BLaER1 (cell line): Measurements from ENCODE around the gene DAPK3.
"Not testable (repeated sequence)": the region's sequence is repeated elsewhere in the genome, so short reads cannot be mapped to it uniquely, and the experiment has no call there.

Experiments used
- H3K27ac ChIP-seq: shearing (Covaris generic); formaldehyde crosslinking; 2 replicates; pipeline ENCODE4 v1.8.1; 2022
- H3K27me3 ChIP-seq: shearing (Covaris generic); formaldehyde crosslinking; 2 replicates; pipeline ENCODE4 v1.8.1; 2022
- H3K36me3 ChIP-seq: shearing (Covaris generic); formaldehyde crosslinking; 2 replicates; pipeline ENCODE4 v1.8.1; 2022
- H3K4me1 ChIP-seq: shearing (Covaris generic); formaldehyde crosslinking; 2 replicates; pipeline ENCODE4 v1.8.1; 2022
- H3K4me2 ChIP-seq: shearing (Covaris generic); formaldehyde crosslinking; 2 replicates; pipeline ENCODE4 v1.8.1; 2022
- H3K4me3 ChIP-seq: shearing (Covaris generic); formaldehyde crosslinking; 2 replicates; pipeline ENCODE4 v1.8.1; 2022
- H3K9ac ChIP-seq: shearing (Covaris generic); formaldehyde crosslinking; 2 replicates; pipeline ENCODE4 v1.8.1; 2022
- H3K9me3 ChIP-seq: shearing (Covaris generic); formaldehyde crosslinking; 2 replicates; pipeline ENCODE4 v1.8.1; 2022
- H4K20me1 ChIP-seq: shearing (Covaris generic); formaldehyde crosslinking; 2 replicates; pipeline ENCODE4 v1.8.1; 2022
- Cebpa-rat ChIP-seq: shearing (Covaris generic); IDR thresholded peaks from 2 replicates; pipeline ENCODE4 v1.8.1; 2022

DAPK3 gene

GRCh38 chr19:4013886-4014540 is 43.1 kb upstream of the DAPK3 start:
- H3K9me3 ChIP-seq, result no peaks in the 10 kb centered on the region
- no peak overlapping the region for H3K27ac ChIP-seq
- no peak overlapping the region for H3K4me3 ChIP-seq
- no peak for TF ChIP-seq Cebpa-rat
- peaks cover 98% of the 10 kb centered on the region for H4K20me1 ChIP-seq
- H3K4me1 ChIP-seq, result peaks cover 46% of the 10 kb centered on the region
- H3K9ac ChIP-seq, result no peak overlapping the region
- H3K4me2 ChIP-seq, result 0 out of 2 replicates have a peak overlapping the region, but pooled peaks have one; percentile 61
- H3K27me3 ChIP-seq, result no peaks in the 10 kb centered on the region
- peaks cover 93% of the 10 kb centered on the region for H3K36me3 ChIP-seq

DNA sequence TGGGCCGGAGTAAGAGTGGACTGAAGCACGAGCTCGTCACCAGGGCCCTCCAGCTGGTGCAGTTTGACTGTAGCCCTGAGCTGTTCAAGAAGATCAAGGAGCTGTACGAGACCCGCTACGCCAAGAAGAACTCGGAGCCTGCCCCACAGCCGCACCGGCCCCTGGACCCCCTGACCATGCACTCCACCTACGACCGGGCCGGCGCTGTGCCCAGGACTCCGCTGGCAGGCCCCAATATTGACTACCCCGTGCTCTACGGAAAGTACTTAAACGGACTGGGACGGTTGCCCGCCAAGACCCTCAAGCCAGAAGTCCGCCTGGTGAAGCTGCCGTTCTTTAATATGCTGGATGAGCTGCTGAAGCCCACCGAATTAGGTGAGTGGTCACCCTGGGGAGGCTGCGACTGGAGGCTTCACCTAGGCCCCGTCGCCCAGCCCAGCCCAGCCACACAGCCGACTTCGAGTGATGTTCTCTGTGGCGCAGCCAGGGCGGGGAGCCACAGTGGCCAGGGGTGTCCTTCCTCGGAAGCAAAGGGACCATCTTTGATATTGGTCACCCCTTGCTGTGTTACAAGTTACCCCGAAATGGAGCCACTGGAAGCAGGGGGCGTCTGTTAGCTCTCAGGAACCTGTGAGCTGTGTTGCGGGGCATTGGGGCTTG is 42.2 kb upstream of the DAPK3 start:
- Histone ChIP-seq H3K4me2 (no peak overlapping the region), H3K27me3 (no peaks in the 10 kb centered on the region), H3K4me3 (no peak overlapping the region), H3K27ac (no peak overlapping the region), H3K36me3 (peaks cover 84% of the 10 kb centered on the region), H3K9me3 (no peaks in the 10 kb centered on the region), H3K9ac (no peak overlapping the region), H3K4me1 (peaks cover 45% of the 10 kb centered on the region), H4K20me1 (peaks cover 98% of the 10 kb centered on the region)
- TF ChIP-seq Cebpa-rat, result no peak

DNA sequence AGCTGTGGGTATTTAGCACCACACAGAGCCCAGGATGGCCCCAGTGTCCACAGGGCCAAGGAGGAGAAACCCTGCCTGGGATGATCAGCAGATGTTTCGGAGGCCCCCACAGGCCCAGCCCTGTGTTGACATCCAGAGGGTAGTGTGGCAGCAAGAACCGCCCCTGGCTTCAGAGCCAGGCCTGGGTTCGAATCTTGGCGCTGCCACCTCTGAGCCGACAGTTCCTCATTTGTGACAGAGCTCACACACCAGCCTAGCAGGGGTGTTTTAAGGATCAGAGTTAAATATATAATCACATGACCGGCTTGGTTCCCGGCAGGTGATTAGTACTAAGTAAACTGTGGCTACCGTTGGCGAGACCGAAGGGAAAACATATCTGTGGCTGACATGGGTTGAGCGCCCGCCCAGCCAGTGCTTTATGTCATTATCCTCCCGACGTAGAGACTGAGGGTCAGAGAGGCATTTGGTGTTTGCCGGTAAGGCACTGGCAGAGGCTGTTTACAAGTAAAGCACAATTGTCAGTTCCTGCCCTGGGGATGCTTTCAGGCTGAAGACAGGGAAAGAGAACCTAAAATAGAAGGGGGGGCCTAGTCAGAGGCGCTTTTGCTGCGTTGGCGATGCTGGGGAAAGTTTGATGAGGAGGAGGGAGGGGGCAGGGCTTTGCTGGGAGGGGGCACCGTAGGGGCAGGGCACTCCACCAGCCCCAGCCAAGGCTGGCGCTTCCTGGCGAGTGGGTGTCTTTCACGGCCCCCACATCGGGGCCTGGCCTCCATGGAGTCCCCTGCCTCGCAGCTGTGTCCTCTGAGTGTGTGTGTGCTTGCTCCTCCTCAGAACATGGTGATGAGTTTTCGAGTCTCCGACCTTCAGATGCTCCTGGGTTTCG is 41.4 kb upstream of the DAPK3 start:
- Histone ChIP-seq H3K27ac (no peak overlapping the region), H3K4me3 (no peak overlapping the region), H3K4me2 (no peak overlapping the region), H3K27me3 (no peaks in the 10 kb centered on the region), H4K20me1 (peaks cover 92% of the 10 kb centered on the region), H3K36me3 (peaks cover 76% of the 10 kb centered on the region), H3K4me1 (peaks cover 44% of the 10 kb centered on the region), H3K9ac (no peak overlapping the region), H3K9me3 (no peaks in the 10 kb centered on the region)
- no peak for TF ChIP-seq Cebpa-rat

- Histone ChIP-seq H3K4me1 (peaks cover 48% of the 10 kb centered on the region), H3K36me3 (peaks cover 67% of the 10 kb centered on the region), H3K9ac (peak overlapping the region; percentile 84; the same call in 1 of the 2 replicates), H4K20me1 (peaks cover 83% of the 10 kb centered on the region)
- H3K27me3 ChIP-seq, H3K4me3 ChIP-seq, H3K9me3 ChIP-seq, H3K4me2 ChIP-seq, H3K27ac ChIP-seq: not testable (repeated sequence)
These were observed 40.5 kb upstream of the DAPK3 start for GRCh38 chr19:4011430-4011829.

DNA sequence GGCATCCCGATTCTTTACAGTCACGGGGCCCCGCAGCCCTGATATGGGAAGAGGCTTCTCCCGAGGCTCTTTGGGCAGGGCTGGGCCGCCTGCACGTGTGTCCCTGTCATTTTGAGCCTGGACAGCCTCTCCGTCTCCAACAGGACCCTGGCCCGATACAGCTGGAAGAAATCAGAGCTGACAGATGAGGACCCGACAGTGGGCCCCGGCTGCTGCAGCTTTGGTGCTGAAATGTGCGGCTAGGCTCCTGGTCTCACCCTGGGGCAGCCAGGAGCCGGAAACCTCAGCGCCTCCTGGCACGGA is 39.9 kb upstream of the DAPK3 start:
- Histone ChIP-seq H3K9ac (peak overlapping the region; percentile 84; the same call in 1 of the 2 replicates), H3K4me3 (no peak overlapping the region), H3K4me2 (no peak overlapping the region), H3K4me1 (peaks cover 54% of the 10 kb centered on the region), H3K27me3 (no peaks in the 10 kb centered on the region), H3K9me3 (no peaks in the 10 kb centered on the region), H4K20me1 (peaks cover 77% of the 10 kb centered on the region), H3K27ac (no peak overlapping the region), H3K36me3 (peaks cover 60% of the 10 kb centered on the region)
- no peak for TF ChIP-seq Cebpa-rat

DNA sequence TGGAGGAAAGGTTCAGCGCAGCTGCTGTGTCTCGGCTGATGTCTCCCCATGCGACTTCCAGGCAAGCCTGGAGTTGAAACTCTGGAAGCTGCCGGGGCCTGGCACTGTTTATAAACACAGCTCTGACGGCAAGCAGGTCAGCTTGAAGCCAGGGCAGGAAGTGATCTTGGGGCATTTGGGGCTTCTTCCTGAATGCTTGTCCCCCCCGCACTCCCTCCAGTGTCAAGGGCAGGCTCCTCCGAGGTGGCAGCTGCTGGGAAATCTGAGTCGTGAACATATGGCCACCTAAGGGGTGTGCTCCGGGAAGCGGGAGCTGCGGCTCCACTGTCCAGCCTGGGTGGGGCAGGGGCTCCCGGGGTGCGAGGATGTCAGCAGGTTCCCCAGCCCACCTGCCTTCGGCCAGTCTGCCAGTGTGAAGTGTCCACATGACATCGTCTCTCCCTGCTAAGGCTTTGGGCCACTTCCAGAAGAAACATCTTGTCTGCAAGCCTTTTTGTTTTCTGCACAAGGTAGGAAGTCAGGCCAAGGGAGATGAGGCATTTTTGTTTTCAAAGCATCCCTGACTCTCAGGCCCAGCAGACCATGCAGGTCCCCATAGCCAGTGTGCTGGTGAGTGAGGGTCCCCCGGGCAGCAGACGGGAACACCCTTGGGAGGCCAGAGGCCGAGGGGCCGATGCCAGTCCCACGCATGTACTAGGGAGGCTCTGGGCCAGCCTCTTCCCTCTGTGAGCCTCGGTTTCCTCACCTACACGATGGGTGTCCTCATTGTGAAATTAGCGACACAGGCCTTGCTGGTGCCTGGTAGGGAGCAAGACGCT is 39.3 kb upstream of the DAPK3 start:
- Histone ChIP-seq H3K4me2 (no peak overlapping the region), H3K27me3 (no peaks in the 10 kb centered on the region), H3K36me3 (peaks cover 55% of the 10 kb centered on the region), H4K20me1 (peaks cover 71% of the 10 kb centered on the region), H3K4me1 (peaks cover 50% of the 10 kb centered on the region), H3K4me3 (no peak overlapping the region), H3K9me3 (no peaks in the 10 kb centered on the region), H3K27ac (no peak overlapping the region), H3K9ac (peak overlapping the region; percentile 84)
- no peak for TF ChIP-seq Cebpa-rat

- Histone ChIP-seq H3K36me3 (peaks cover 32% of the 10 kb centered on the region), H4K20me1 (peaks cover 49% of the 10 kb centered on the region), H3K4me2 (peak overlapping the region; percentile 99), H3K27ac (peak overlapping the region; percentile 86), H3K27me3 (no peaks in the 10 kb centered on the region), H3K4me1 (peaks cover 39% of the 10 kb centered on the region), H3K4me3 (peak overlapping the region; percentile 91), H3K9ac (peak overlapping the region; percentile 84), H3K9me3 (no peaks in the 10 kb centered on the region)
- TF ChIP-seq Cebpa-rat, result no peak
These were observed 37.1 kb upstream of the DAPK3 start for GRCh38 chr19:4007836-4008539.

- Histone ChIP-seq H4K20me1 (peaks cover 41% of the 10 kb centered on the region), H3K4me2 (peak within 1 kb of the TSS; percentile 99), H3K36me3 (peaks cover 26% of the 10 kb centered on the region), H3K9me3 (no peaks in the 10 kb centered on the region), H3K9ac (peak within 1 kb of the TSS; percentile 84), H3K27ac (peak within 1 kb of the TSS; percentile 86), H3K27me3 (no peaks in the 10 kb centered on the region), H3K4me1 (peaks cover 39% of the 10 kb centered on the region), H3K4me3 (peak within 1 kb of the TSS; percentile 91)
- TF ChIP-seq Cebpa-rat, result no peak
These were observed 36.3 kb upstream of the DAPK3 start, which contains the start of gene PIAS4 for GRCh38 chr19:4007021-4007835. Gene PIAS4 (plus strand): TSS chr19:4007736. CDS start chr19:4007761, 25 bp downstream.

DNA sequence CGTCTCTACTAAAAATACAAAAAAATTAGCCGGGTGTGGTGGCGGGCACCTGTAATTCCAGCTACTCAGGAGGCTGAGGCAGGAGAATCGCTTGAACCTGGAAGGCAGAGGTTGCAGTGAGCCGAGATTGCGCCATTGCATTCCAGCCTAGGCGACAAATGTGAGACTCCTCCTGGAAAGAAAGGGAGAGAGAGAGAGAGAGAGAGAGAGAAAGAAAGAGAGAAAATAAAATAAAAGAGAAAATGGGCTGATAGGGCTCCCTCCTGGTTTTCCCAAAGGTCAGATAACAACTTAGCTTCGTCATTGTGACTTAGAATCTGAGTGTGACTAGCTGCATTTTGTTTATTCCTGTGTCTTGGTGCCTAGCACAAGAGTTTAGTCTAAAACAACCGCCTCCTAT is 34.5 kb upstream of the DAPK3 start:
- H3K27me3 ChIP-seq, H3K4me2 ChIP-seq, H3K9me3 ChIP-seq, H3K27ac ChIP-seq, H3K4me3 ChIP-seq, H3K9ac ChIP-seq: not testable (repeated sequence)
- H4K20me1 ChIP-seq, result peaks cover 26% of the 10 kb centered on the region
- peaks cover 31% of the 10 kb centered on the region for H3K4me1 ChIP-seq
- H3K36me3 ChIP-seq, result peaks cover 13% of the 10 kb centered on the region

DNA sequence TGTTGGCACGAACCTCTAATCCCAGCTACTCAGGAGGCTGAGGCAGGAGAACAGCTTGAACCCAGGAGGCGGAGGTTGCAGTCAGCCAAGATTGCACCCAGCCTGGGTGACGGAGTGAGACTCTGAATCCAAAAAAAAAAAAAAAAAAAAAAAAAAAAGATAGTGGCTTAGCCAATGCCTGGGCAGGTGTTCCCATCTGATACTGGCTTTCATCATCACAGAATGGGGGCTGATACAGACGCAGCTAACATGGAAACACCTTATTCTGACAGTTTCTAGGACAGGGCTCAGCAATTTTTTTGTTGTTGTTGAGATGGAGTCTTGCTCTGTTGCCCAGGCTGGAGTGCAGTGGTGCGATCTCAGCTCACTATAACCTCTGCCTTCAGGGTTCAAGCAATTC is 29.9 kb upstream of the DAPK3 start:
- not testable (repeated sequence) for H3K4me1 ChIP-seq, H3K4me3 ChIP-seq, H3K36me3 ChIP-seq, H3K4me2 ChIP-seq, H3K27ac ChIP-seq, H3K27me3 ChIP-seq, H3K9ac ChIP-seq, H3K9me3 ChIP-seq, H4K20me1 ChIP-seq

DNA sequence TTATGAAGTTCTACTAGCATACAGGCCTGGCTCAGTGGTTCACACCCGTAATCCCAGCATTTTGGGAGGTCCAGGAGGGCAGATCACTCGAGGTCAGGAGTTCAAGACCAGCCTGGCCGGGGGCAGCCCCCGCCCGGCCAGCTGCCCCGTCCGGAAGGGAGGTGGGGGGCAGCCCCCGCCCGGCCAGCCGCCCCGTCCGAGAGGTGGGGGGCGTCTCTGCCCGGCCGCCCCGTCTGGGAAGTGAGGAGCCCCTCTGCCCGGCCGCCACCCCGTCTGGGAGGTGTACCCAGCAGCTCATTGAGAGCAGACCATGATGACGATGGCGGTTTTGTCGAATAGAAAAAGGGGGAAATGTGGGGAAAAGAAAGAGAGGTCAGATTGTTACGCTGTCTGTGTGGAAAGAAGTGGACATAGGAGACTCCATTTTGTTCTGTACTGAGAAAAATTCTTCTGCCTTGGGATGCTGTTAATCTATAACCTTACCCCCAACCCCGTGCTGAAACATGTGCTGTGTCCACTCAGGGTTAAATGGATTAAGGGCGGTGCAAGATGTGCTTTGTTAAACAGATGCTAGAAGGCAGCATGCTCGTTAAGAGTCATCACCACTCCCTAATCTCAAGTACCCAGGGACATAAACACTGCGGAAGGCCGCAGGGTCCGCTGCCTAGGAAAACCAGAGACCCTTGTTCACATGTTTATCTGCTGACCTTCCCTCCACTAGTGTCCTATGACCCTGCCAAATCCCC is 27.9 kb upstream of the DAPK3 start:
- H4K20me1 ChIP-seq, H3K4me1 ChIP-seq, H3K27me3 ChIP-seq, H3K9me3 ChIP-seq, H3K36me3 ChIP-seq, H3K4me3 ChIP-seq, H3K4me2 ChIP-seq, H3K9ac ChIP-seq, H3K27ac ChIP-seq: not testable (repeated sequence)
